SH-SY5Y (cell line): Measurements from ENCODE around the gene ALPP.

ENCODE experiments used
- GATA2 ChIP-seq: IDR thresholded peaks from 2 replicates; pipeline ENCODE4 v1.6.1; 2011; ENCODE audit warnings: mild to moderate bottlenecking, low read depth, low read length
- GATA3 ChIP-seq: IDR thresholded peaks from 2 replicates; pipeline ENCODE4 v1.6.1; 2011; ENCODE audit warnings: low read depth, mild to moderate bottlenecking, low read length, moderate library complexity

GRCh38 chr2:232431705-232432590, 53.4 kb downstream of the ALPP start:
- no peak for TF ChIP-seq GATA3
- no peak for TF ChIP-seq GATA2
